Activated CD8-positive, alpha-beta memory T cell treated with anti-CD3 and anti-CD28 coated beads for 4 hours (primary cell): ENCODE results near the gene PFAS.
"Not testable (repeated sequence)": the region's sequence is repeated elsewhere in the genome, so short reads cannot be mapped to it uniquely, and the experiment has no call there.

Source experiments
- DNase-seq, 2 donors: peaks; one replicate each; pipeline ENCODE4 v3.0.0-alpha.2; 2020; ENCODE audit warnings: low read depth in 2 of 2

PFAS gene

DNA sequence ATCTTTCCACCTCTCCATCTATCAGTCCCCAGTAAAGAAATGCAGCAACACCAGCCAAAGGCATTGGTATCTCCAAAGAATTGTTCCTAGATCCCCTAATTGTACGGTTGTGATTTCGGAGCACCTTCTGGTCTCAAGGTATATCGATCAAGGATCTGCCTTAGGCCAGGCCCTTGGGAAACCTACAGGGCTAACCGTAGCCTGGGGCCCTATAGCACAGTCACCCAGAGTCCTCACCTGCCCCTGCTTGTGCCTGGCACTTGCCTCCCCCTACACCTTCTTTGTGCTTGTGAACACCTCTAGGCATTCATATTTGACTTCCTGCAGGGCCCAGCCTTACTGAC lies 21.9 kb upstream of the PFAS start:
- no peak for DNase-seq

DNA sequence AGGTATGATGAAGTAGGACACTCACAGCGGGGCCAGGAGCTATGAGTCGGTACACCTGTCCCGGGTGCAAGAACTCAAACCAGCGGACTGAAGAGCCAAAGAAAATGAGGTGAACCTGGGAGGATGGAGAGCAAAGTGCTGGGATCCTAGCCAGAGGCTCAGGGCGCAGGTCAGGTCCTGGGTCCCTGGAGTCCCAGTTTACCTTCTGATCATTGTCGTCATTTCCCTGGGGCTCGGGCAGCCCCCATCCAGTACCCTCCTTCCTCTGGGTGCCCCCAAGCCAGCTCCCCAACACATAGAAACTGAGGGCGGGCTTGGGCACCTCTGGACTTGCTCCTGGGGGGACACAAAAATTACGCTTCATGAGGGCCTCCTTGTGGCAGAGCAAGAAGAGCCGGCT lies 17.4 kb upstream of the PFAS start:
- no peak for DNase-seq

DNA sequence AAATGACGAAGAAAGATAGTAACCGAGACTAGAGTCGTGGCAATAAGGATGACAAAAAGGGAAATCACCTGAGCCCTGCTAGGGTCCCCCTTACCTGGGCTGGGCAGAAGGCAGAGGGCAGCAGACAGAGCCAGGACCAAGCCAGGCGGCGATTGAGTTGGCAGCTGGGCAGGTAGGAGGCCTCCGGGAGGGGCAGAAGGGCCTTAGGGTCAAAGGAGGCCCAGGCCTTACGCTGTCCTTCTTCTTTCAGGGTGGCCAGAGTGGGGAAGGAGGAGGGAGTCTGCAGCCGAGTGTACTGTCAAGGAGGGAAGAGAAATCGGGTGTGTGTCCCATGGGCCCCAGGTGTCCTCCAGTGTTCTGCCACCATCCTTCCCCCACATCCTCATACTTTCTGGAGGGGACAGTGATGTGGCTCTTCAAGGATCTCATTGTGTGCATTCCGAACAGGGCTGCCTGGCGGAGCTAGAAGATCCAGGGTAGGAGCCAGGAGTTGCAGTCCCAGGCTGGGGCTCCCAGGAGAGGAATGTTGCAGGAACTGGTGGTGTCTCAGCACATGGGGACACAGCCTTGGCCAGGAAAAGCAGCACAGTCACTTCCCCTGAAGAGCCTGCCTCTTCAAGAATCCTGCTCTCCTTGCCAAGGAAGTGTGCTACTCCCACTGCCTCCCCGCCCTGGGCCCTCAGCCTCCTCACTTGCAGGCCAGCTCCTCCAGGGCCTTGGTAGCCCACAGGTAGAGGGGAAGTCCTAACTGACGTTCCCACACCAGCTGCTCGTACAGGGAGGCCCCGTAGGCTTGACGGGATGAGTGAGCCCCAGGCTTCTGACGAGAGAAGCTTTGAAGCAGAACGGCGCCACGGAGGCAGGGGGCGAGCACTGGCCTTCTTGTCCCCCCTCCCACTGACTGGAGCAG lies 14.5 kb upstream of the PFAS start:
- DNase-seq, result no peak

DNA sequence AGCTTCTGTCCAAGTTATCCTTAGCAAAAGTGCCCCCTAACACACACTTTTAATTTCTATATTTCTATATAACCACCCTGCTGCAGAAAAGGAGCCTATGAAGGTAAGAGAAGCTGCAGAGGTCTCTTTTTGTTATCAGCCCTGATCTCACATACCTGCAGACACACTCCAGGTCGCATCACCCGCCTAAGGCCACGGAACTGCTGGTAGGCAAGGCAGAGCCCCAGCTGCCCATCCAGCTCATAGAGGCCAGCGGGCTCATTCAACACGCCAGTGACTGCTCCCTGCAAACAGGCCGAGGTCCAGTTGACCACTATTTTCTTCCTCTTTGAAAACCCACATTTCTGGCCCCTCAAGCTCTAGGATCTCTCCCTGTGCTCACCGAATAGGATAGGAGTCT lies 13.4 kb upstream of the PFAS start:
- no peak for DNase-seq

DNA sequence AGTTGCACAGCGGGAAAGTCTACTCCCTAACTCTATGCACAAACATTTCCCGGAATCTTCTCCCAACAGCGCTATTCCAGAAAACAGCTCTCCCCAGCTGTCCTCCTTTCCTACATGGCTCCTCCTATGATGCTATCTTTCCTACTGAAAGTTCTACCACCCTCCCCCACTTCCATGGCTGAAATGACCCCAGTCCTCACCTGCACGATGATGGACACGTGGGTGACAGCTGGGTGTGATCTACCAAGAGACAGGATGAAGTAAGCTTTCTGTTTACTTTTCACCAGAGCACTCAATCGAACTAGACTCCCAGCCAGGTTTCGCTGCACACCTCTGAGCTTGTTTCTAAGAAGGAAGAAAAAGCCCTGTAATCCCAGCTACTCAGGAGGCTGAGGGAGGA lies 11.9 kb upstream of the PFAS start:
- no peak for DNase-seq

DNA sequence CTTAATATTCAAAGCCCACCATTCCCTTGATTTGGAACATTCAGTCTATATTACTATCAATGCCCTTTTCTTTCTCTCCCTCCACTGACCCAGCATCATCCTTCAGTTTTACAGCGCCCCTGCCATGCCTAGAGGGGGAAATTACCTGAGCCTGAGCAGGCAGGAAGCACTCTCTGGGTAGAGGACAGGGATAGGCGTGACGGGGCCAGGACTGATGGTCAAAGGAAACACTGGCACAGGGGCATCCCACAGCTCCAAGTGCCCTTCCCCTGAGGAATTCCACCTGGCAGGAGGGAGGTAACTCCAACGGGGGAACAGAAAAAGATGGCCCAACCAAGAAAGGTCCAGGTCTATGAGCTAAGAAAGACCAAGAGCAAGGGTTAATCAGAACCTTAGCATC lies 11.2 kb upstream of the PFAS start:
- DNase-seq, result no peak

DNA sequence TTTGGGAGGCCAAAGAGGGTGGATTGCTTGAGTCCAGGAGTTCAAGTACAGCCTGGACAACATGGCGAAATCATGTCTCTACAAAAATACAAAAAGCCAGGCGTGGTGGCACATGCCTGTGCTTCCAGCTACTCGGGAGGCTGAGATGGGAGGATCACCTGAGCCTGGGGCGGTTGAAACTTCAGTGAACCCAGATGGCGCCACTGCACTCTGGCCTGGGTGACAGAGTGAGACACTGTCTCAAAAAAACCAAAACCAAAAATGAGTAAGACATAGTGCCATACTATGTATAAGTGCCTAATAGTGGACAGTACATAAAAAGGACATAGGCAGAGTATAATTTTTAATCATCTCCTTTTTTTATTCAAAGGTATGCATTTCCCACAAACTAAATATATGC lies 5.3 kb upstream of the PFAS start:
- no peak for DNase-seq

DNA sequence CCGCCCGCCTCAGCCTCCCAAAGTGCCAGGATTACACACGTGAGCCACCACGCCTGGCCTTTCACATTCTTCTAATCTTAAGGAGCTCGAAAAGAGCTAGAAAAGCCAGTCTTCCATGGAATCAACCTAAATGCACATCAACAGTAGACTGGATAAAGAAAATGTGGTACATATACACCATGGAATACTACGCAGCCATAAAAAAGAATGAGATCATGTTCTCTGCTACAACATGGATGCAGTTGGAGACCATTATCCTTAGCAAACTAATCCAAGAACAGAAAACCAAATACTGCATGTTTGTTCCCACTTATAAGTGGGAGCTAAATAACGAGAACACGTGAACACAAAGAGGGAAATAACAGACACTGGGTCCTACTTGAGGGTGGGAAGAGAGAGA lies 4.3 kb upstream of the PFAS start:
- DNase-seq, result no peak

DNA sequence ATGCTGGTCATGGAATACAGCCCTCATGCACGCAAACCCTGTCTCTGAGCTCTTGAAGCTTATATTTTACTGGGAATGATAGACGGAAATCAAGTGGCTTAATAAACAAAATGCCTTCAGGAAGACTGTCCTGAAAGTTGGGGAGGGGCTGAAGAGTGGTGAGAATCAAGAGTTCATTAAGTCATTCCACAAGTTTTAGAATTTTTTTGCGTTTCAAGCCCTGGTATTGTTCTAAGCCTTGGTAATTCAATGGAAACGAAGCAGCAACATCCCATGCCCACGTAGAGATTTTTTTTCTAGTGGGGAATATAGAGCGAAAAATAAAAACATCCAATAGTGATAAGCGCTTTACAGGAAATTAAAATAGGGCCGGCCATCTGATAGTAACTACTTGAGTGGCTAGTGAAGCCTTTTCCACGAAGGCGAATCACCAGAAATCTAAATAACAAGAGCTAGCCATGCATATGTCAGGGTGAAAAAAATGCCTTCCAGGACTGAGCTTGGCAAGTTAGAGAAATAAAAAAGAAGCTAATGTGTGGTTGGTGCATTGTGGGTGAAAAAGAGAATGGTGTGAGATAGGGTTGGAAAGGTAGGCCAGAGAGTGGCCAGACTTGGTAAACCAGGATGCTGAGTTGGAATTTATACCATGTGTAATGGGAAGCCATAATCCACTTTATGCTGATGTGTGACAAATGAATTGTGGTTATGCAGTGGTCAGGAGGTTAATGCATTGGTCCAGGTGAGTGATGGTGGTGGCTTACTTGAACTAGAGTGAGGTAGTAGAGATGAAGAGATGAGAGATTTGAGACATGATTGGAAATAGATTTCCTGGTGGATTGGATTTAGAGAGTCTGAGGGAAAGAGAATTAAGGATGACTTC lies 772 bp downstream of the PFAS start:
- DNase-seq, result no peak

DNA sequence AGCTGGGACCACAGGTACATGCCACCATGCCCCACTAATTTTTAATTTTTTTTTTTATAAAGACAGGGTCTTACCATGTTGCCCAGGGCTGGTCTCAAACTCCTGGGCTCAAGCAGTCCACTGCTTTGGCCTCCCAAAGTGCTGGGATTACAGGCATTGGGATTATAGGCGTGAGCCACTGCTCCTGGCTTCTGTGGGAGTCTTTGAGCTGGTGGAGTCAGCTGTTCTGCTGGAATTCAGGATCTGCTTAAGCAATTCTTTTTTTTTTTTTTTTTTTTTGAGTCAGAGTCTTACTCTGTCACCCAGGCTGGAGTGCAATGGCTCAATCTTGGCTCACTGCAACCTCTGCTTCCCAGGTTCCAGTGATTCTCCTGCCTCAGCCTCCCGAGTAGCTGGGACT lies 2.3 kb downstream of the PFAS start:
- DNase-seq, result not testable (repeated sequence)

DNA sequence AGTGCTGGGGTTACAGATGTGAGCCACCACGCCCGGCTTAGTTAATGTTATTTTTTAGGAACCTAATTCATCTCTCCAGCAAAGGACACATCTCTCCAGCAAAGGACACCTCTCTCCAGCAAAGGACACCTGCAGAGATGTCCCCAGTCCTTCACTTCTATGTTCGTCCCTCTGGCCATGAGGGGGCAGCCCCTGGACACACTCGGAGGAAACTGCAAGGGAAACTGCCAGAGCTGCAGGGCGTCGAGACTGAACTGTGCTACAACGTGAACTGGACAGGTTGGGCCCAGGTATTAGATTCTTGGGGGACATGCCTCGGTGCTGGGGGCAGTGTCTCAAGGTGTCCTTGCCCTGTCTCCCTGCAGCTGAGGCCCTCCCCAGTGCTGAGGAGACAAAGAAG lies 4.7 kb downstream of the PFAS start:
- DNase-seq, result no peak

DNA sequence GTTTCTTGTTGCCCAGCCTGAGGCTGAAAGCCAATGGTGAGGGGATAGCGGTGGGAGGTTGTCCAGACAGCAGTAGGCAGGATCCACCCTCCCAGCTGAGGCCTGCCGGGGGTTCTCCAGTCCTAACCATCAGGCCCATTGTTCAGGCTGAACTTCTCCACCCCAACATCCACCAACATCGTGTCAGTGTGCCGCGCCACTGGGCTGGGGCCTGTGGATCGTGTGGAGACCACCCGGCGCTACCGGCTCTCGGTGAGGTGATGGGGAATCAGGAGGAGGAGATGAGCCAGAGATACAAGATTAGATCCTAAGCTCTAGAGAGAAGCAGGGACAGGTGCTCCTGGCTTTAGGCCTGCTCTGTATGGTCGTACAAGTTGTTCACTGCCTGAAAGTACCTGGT lies 5.8 kb downstream of the PFAS start:
- no peak for DNase-seq

DNA sequence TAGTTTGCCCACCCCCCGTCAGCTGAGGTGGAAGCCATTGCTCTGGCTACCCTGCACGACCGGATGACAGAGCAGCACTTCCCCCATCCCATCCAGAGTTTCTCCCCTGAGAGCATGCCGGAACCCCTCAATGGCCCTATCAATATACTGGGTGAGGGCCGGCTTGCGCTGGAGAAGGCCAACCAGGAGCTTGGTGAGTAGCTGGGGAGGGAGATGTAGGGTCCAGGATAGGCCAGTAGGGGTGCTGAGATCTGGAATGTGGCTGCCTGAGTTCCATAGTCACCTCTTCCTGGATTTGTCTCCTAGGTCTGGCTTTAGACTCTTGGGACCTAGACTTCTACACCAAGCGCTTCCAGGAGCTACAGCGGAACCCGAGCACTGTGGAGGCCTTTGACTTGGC lies 6.4 kb downstream of the PFAS start:
- no peak for DNase-seq

DNA sequence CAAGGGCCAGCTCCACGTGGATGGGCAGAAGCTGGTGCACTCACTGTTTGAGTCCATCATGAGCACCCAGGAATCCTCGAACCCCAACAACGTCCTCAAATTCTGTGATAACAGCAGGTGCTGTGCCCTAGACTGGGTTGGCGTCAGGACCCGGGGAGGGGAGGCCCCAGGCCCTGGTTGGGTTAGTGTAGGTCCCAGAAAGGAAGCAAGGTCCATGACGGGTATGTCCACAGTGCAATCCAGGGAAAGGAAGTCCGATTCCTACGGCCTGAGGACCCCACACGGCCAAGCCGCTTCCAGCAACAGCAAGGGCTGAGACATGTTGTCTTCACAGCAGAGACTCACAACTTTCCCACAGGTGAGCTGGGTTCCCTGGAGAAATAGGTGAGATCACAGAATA lies 7.2 kb downstream of the PFAS start:
- no peak for DNase-seq

DNA sequence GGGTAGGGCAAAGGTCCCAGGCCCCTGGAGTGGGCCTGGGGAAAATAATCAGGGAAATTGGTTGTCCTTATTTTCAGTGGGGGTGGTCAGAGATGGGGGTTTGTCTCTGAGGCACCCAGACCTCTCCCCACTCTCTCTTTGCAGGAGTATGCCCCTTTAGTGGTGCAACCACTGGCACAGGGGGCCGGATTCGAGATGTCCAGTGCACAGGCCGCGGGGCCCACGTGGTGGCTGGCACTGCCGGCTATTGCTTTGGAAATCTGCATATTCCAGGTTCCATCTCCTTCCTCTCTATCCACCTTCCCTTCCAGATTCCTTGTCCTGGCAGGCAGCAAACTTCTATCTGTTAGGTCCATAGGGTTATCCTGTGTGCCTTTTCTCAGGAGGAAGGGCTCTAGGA lies 7.6 kb downstream of the PFAS start:
- no peak for DNase-seq

DNA sequence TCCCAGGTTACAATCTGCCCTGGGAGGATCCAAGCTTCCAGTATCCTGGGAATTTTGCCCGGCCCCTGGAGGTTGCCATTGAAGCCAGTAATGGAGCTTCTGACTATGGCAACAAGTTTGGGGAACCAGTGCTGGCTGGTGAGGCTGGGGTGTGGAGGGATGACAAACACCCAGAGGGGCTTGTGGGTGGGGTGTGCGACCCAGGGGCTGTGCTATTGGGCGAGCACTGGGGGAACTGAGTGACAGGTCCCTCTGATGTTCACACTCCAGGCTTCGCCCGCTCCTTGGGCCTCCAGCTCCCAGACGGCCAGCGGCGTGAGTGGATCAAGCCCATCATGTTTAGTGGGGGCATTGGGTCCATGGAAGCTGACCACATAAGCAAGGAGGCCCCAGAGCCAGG lies 8.7 kb downstream of the PFAS start:
- no peak for DNase-seq

DNA sequence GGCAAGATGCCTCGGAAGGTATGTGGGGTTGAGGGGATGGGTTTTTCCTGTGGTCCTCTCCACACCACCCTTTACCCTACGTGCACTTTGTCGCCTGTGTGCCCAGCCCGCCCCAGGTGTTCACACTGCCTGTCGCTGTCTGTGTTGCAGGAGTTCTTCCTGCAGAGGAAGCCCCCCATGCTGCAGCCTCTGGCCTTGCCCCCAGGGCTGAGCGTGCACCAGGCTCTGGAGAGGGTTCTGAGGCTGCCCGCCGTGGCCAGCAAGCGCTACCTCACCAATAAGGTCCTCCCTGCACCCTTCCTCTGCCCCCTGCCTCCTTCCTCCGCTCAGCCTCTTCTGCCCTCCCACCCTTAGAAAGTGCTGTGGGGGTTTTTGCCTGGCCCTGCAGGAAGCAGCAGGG lies 15.2 kb downstream of the PFAS start:
- no peak for DNase-seq

DNA sequence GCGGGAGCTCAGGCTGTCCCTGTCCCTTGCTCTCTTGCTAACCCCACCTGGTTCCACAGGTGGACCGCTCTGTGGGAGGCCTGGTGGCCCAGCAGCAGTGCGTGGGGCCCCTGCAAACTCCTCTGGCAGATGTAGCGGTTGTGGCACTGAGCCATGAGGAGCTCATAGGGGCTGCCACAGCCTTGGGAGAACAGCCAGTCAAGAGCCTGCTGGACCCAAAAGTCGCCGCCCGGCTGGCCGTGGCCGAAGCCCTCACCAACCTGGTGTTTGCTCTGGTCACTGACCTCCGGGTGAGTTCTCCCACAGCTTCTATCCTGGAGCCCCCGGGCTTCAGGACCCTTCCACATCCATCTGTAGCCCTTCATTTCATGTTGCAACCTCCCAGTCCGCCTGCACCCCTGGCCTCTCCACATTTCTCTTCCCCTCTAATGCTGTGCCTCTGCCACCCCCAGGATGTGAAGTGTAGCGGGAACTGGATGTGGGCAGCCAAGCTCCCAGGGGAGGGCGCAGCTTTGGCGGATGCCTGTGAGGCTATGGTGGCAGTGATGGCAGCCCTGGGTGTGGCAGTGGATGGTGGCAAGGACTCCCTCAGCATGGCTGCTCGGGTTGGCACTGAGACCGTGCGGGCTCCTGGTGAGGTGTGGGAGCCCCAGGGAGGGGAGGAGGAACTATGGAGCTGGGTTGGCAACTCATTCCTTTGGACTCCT lies 15.9 kb downstream of the PFAS start:
- no peak for DNase-seq

DNA sequence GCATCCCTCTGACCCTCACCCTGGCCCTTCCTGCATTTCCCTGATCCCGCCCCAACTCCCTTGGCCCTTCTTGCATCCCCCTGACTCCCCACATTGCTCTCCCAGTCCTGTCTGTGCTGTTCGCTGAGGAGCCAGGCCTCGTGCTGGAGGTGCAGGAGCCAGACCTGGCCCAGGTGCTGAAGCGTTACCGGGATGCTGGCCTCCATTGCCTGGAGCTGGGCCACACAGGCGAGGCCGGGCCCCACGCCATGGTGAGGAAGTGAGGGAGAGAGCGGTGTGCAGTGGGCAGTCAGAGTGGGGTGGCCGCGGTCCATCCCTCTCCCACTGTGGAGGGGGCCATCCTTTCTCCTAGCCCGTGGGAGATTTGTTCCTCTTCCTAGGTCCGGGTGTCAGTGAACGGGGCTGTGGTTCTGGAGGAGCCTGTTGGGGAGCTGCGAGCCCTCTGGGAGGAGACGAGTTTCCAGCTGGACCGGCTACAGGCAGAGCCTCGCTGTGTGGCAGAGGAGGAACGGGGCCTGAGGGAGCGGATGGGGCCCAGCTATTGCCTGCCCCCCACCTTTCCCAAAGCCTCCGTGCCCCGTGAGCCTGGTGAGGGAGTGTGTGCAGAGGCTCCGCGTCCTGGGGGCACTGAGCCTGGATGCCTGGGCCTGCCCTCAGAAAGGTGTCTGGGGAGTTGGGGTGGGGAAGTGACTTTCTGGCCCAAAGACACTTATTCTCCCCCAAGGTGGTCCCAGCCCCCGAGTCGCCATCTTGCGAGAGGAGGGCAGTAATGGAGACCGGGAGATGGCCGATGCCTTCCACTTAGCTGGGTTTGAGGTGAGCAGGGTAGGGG lies 17.8 kb downstream of the PFAS start:
- DNase-seq, result no peak

DNA sequence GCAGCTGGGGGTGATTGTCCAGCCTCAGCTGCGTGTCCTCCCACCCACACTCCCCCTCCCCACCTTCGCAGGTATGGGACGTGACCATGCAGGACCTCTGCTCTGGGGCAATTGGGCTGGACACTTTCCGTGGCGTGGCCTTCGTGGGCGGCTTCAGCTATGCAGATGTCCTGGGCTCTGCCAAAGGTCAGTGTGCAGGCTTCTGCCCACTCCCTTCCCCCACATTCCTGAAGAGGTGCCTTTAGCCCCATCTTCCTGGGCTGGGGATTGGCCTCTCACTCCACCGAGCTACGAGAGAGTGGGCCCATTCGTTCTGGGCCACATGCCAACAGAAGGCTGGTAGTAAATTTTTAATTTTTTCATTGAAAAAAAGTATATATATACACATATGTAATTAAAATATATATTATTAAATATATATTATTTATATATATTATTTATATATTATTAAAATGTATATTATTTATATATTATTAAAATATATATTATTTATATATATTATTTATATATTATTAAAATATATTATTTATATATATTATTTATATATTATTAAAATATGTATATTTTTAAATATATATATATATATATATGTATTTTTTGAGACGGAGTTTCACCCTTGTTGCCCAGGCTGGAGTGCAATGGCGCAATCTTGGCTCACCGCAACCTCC lies 18.5 kb downstream of the PFAS start:
- no peak for DNase-seq
